ENCODE results near the gene ASCL2.
"Not testable (repeated sequence)": the region's sequence is repeated elsewhere in the genome, so short reads cannot be mapped to it uniquely, and the experiment has no call there.

ASCL2 gene

GRCh38 chr11:2296913-2297622, 26.7 kb upstream of the ASCL2 start:
- DNase-seq, result no peak

- DNase-seq, result no peak
Observed at GRCh38 chr11:2295971-2296912, 25.9 kb upstream of the ASCL2 start.

GRCh38 chr11:2294926-2295290, 24.5 kb upstream of the ASCL2 start:
- no peak for DNase-seq

GRCh38 chr11:2293984-2294925, 23.9 kb upstream of the ASCL2 start:
- no peak for DNase-seq

GRCh38 chr11:2293531-2293971, 23.2 kb upstream of the ASCL2 start:
- no peak for DNase-seq

- no peak for DNase-seq
Observed at GRCh38 chr11:2290351-2290841, 20.0 kb upstream of the ASCL2 start.

- DNase-seq, result no peak
Observed at GRCh38 chr11:2289859-2290258, 19.5 kb upstream of the ASCL2 start.

GRCh38 chr11:2289350-2289749, 19.0 kb upstream of the ASCL2 start:
- no peak for DNase-seq

GRCh38 chr11:2287091-2287490, 16.7 kb upstream of the ASCL2 start:
- DNase-seq, result no peak

- not testable (repeated sequence) for DNase-seq
Observed at GRCh38 chr11:2286350-2286749, 16.0 kb upstream of the ASCL2 start.

- DNase-seq, result no peak
Observed at GRCh38 chr11:2280208-2280607, 9.8 kb upstream of the ASCL2 start.

GRCh38 chr11:2277933-2278523, 7.6 kb upstream of the ASCL2 start:
- DNase-seq, result no peak

- DNase-seq, result no peak
Observed at GRCh38 chr11:2277008-2277346, 6.6 kb upstream of the ASCL2 start.

- DNase-seq, result no peak
Observed at GRCh38 chr11:2276280-2277007, 6.1 kb upstream of the ASCL2 start.

GRCh38 chr11:2275334-2276279, 5.2 kb upstream of the ASCL2 start:
- no peak for DNase-seq

- no peak for DNase-seq
Observed at GRCh38 chr11:2273771-2274170, 3.4 kb upstream of the ASCL2 start.

GRCh38 chr11:2273311-2273710, 2.9 kb upstream of the ASCL2 start:
- DNase-seq, result no peak

GRCh38 chr11:2272946-2273280, 2.5 kb upstream of the ASCL2 start:
- DNase-seq, result no peak

- no peak for DNase-seq
Observed at GRCh38 chr11:2272228-2272945, 2.0 kb upstream of the ASCL2 start.

All from NCI-H748 treated with DMSO at 0.1 percent for 48 hours (cell line).